ENCODE data around the gene CYBC1.

DNA sequence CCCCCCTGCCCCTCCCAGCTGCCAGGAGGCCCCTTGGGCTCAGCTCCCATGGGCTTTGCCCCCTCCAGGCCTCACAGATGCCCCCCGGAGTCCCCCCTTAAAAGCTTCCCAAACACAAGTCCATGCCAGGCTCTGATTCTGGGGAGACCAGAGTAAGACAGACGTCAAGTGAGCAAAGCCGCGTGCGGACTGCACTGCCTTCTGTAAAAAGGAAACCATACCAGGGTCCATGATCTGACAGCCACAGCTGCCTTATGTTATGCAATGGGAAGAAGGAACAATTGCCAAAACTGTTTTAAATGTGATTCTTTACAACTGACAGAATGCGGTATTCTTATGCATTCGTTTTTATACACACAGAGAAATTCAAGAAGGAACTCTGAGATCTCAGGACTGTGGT, 50.3 kb downstream of the CYBC1 start:
- TF ChIP-seq, protein P1, sequence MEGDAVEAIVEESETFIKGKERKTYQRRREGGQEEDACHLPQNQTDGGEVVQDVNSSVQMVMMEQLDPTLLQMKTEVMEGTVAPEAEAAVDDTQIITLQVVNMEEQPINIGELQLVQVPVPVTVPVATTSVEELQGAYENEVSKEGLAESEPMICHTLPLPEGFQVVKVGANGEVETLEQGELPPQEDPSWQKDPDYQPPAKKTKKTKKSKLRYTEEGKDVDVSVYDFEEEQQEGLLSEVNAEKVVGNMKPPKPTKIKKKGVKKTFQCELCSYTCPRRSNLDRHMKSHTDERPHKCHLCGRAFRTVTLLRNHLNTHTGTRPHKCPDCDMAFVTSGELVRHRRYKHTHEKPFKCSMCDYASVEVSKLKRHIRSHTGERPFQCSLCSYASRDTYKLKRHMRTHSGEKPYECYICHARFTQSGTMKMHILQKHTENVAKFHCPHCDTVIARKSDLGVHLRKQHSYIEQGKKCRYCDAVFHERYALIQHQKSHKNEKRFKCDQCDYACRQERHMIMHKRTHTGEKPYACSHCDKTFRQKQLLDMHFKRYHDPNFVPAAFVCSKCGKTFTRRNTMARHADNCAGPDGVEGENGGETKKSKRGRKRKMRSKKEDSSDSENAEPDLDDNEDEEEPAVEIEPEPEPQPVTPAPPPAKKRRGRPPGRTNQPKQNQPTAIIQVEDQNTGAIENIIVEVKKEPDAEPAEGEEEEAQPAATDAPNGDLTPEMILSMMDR (IDR thresholded peaks at IDR 0.05 in 8 of 11, conservative IDR thresholded peaks at IDR 0.05 in 3 of 11), result no peak
- TF ChIP-seq POLR2A (IDR thresholded peaks at IDR 0.05) (no peak), POLR2AphosphoS5 (IDR thresholded peaks at IDR 0.05) (no peak)

All from spleen (tissue), 7 donors.